Measurements from ENCODE around the gene SIRT3.

- TF ChIP-seq POLR2A (IDR thresholded peaks at IDR 0.05) (no peak), CTCF (IDR thresholded peaks at IDR 0.05) (peak; percentile 8 to 67 (median 54))
Observed at GRCh38 chr11:250740-251299, 14.7 kb upstream of the SIRT3 start.

Measured in body of pancreas (tissue), 4 donors.